ENCODE data around the gene NR5A1.

DNA sequence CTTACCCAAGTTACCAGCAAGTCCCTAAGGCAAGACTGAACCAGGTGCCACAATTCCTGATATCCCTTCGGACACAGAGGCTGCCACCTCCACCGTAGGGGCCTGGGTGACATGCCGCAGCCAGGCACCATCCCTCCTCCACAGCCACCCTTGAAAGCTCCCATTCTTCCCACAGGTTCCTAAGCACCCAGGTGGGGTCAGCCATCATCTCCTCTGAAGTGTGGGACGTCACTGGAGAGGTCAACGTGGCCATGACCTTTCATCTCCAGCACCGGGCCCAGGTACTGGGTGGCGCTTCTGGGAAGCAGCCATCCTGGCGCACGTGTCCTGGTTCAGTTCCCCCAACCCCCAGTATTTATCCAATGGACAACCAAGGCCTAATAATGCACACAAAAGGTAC lies 48.8 kb downstream of the NR5A1 start:
- TF ChIP-seq, protein P1, sequence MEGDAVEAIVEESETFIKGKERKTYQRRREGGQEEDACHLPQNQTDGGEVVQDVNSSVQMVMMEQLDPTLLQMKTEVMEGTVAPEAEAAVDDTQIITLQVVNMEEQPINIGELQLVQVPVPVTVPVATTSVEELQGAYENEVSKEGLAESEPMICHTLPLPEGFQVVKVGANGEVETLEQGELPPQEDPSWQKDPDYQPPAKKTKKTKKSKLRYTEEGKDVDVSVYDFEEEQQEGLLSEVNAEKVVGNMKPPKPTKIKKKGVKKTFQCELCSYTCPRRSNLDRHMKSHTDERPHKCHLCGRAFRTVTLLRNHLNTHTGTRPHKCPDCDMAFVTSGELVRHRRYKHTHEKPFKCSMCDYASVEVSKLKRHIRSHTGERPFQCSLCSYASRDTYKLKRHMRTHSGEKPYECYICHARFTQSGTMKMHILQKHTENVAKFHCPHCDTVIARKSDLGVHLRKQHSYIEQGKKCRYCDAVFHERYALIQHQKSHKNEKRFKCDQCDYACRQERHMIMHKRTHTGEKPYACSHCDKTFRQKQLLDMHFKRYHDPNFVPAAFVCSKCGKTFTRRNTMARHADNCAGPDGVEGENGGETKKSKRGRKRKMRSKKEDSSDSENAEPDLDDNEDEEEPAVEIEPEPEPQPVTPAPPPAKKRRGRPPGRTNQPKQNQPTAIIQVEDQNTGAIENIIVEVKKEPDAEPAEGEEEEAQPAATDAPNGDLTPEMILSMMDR (conservative IDR thresholded peaks at IDR 0.05): no peak
- TF ChIP-seq ZFX (IDR thresholded peaks at IDR 0.05): no peak
